Epithelial cell of esophagus (primary cell): ENCODE measurements around the gene MACROD2.

ENCODE experiments used
- DNase-seq: peaks from one replicate; pipeline ENCODE4 v3.0.0; 2010; ENCODE audit warnings: low read depth
- H3K4me3 ChIP-seq: 2 replicates; pipeline ENCODE4 v1.5.1; 2011; ENCODE audit warnings: mild to moderate bottlenecking, low read length, control low read depth
- CTCF ChIP-seq: IDR thresholded peaks from 2 replicates; pipeline ENCODE4 v1.5.1; 2011; ENCODE audit warnings: low read depth, mild to moderate bottlenecking, low read length, control low read depth, inconsistent platforms; ENCODE audit not compliant: insufficient read depth; ENCODE audit errors: missing control alignments

Gene MACROD2

GRCh38 chr20:14497004-14497403 is 501.7 kb downstream of the MACROD2 start:
- TF ChIP-seq CTCF: no peak
- H3K4me3 ChIP-seq: no peak overlapping the region
- DNase-seq: no peak

GRCh38 chr20:14498772-14499171 is 503.5 kb downstream of the MACROD2 start:
- no peak for DNase-seq
- no peak for TF ChIP-seq CTCF
- H3K4me3 ChIP-seq: no peak overlapping the region

GRCh38 chr20:14505476-14505875 is 510.2 kb downstream of the MACROD2 start:
- no peak for DNase-seq
- no peak overlapping the region for H3K4me3 ChIP-seq
- TF ChIP-seq CTCF: no peak

GRCh38 chr20:14507711-14508110 is 512.4 kb downstream of the MACROD2 start:
- H3K4me3 ChIP-seq: no peak overlapping the region
- no peak for DNase-seq
- no peak for TF ChIP-seq CTCF

- DNase-seq: no peak
- H3K4me3 ChIP-seq: no peak overlapping the region
- TF ChIP-seq CTCF: no peak
These were observed 515.0 kb downstream of the MACROD2 start for GRCh38 chr20:14510341-14510740.

DNA sequence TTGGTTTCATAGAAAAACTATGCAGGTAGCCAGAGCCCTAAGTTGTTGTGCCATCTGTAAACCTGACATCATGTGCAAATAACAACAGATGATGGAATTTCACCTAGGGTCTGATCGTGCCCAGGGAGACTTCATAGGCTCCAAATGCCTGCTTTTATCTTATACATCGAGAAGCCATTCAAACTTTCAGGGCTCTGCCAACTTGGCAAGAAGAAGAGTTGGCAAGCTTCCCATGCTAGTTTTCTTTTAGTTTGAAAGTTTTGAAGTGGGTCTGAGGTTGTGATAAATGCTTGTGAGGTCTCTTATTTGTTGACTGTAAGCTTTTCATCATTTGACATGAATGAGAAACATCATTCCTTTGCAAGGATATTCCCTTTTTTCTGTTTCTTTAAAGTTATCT is 517.5 kb downstream of the MACROD2 start:
- no peak for DNase-seq
- no peak for TF ChIP-seq CTCF
- H3K4me3 ChIP-seq: no peak overlapping the region

GRCh38 chr20:14518648-14519047 is 523.3 kb downstream of the MACROD2 start:
- no peak for TF ChIP-seq CTCF
- DNase-seq: peak; percentile 39
- no peak overlapping the region for H3K4me3 ChIP-seq
